ENCODE results near the gene BMERB1. TPM values are rescaled to one million over a fixed set of nuclear protein-coding genes. Genes with fewer than 3 reads are reported as not detected.

Gene BMERB1
- total and polyA plus RNA-seq, 9 of the 15 experiments (the other 6 are each of a cell fraction or from before 2014, with no cell fraction given), result 0.29 to 2.9 (median 0.94) TPM

DNA sequence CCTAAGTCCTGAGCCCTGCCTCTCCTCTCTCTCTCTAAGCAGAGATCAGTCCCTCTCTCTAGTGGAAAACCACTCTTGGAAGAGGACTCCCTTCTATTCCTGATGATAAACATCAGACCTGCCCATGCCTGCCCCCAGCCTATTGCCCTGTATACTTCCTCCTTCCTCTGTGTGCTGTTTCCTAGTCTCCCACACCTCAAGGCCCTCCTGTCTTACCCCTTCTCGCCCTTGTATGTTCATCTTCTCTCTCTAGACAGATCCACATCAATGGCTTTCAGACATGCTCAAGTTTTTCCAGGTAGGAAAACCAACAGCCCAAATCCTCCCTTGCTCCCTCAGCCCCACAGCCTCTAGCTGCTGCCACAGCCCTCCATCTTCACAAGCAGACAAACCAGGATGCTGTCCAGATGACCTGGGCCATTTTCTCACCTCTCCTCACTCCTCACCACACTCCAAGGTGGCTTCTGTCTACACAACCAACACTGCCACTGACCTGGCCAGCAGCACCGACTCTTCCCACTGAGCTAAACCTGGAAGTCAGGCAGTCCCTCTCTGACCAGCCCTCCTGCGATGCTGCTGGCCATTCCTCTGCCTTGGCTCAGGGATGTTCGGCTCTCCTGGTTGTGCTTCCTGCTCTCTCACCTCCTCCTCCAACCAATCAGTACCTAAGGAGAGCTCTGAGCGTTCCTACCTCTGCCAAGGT, 172.3 kb downstream of the BMERB1 start:
- FAIRE-seq (no peak), DNase-seq (ENCODE audit: extremely low read depth in 1 of 4, low spot score in 3 of 4) (no peak), ATAC-seq (no peak; the same call in 2 of the 3 replicates)
- Histone ChIP-seq H4K20me1 (replicated peaks; ENCODE audit: control insufficient read depth, insufficient read depth, low read length) (no peaks in the 10 kb centered on the region), H2AFZ (ENCODE audit: low read depth, low read length) (no peak overlapping the region), H3K27me3 (ENCODE audit: control insufficient read depth in 2 of 2, insufficient read depth in 2 of 2, low read length in 2 of 2) (no peaks in the 10 kb centered on the region), H3K79me2 (ENCODE audit: control insufficient read depth, insufficient read depth, low read length) (no peaks in the 10 kb centered on the region), H3K36me3 (ENCODE audit: control insufficient read depth, insufficient read depth, low read length) (peaks cover 65% of the 10 kb centered on the region), H3K4me2 (ENCODE audit: insufficient read depth, low read length) (no peak overlapping the region), H3K27ac (ENCODE audit: extremely low read depth, low read depth, low read length) (no peak overlapping the region), H3K4me1 (replicated peaks in 1 of 2; ENCODE audit: control insufficient read depth in 2 of 2, insufficient read depth in 2 of 2, low read length in 2 of 2) (no peaks in the 10 kb centered on the region; a peak in 3 of 5 replicates), H3K9me1 (ENCODE audit: control insufficient read depth, insufficient read depth, low read length) (peaks cover 7% of the 10 kb centered on the region), H3K4me3 (no peak overlapping the region), H3K9ac (ENCODE audit: insufficient read depth in 1 of 2, low read depth in 2 of 2, low read length in 2 of 2) (peak overlapping the region in 1 of 2 experiments; percentile 46; a peak in 2 of 4 replicates), H3K9me3 (replicated peaks; ENCODE audit: control insufficient read depth, insufficient read depth, low read depth, low read length) (no peaks in the 10 kb centered on the region)
- 57% methylated on average over 5 of the region's 5 CpGs for WGBS (ENCODE audit: insufficient coverage, low coverage, missing lambda C conversion rate)
- intact Hi-C loops (cut with micrococcal nuclease), result no loop called here
- POLR2A ChIA-PET, result interaction anchor here (0.6 kb wide), 2 partner anchors 16 to 43 kb away, joined by 4 read pairs; no protein-coding TSS in a partner anchor
- BruUV-seq (replicated peaks), result no TSS peak
- TF ChIP-seq ZFX (CRISPR knock-in tag; IDR thresholded peaks at IDR 0.05), result no peak
- no peak for TF ChIP-seq ZNF57 (CRISPR knock-in tag; IDR thresholded peaks at IDR 0.05)
- TF ChIP-seq, protein P1, sequence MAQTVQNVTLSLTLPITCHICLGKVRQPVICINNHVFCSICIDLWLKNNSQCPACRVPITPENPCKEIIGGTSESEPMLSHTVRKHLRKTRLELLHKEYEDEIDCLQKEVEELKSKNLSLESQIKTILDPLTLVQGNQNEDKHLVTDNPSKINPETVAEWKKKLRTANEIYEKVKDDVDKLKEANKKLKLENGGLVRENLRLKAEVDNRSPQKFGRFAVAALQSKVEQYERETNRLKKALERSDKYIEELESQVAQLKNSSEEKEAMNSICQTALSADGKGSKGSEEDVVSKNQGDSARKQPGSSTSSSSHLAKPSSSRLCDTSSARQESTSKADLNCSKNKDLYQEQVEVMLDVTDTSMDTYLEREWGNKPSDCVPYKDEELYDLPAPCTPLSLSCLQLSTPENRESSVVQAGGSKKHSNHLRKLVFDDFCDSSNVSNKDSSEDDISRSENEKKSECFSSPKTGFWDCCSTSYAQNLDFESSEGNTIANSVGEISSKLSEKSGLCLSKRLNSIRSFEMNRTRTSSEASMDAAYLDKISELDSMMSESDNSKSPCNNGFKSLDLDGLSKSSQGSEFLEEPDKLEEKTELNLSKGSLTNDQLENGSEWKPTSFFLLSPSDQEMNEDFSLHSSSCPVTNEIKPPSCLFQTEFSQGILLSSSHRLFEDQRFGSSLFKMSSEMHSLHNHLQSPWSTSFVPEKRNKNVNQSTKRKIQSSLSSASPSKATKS (CRISPR knock-in tag; IDR thresholded peaks at IDR 0.05), result no peak
- no peak for TF ChIP-seq ZBED1 (IDR thresholded peaks at IDR 0.05)
- no peak for TF ChIP-seq XRCC3 (IDR thresholded peaks at IDR 0.05)
- no peak for TF ChIP-seq TBP (optimal IDR thresholded peaks at IDR 0.05; ENCODE audit: low read depth, low read length)
- TF ChIP-seq SMARCE1 (IDR thresholded peaks at IDR 0.05), result no peak
- no peak for TF ChIP-seq ZNF184 (CRISPR knock-in tag; IDR thresholded peaks at IDR 0.05)
- no peak for TF ChIP-seq TSC22D4 (tag; IDR thresholded peaks at IDR 0.05)
- TF ChIP-seq NFIC (IDR thresholded peaks at IDR 0.05), result no peak
- TF ChIP-seq HNRNPL (IDR thresholded peaks at IDR 0.05; ENCODE audit: low read depth, low read length), result no peak
- TF ChIP-seq, protein P2, sequence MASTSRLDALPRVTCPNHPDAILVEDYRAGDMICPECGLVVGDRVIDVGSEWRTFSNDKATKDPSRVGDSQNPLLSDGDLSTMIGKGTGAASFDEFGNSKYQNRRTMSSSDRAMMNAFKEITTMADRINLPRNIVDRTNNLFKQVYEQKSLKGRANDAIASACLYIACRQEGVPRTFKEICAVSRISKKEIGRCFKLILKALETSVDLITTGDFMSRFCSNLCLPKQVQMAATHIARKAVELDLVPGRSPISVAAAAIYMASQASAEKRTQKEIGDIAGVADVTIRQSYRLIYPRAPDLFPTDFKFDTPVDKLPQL (IDR thresholded peaks at IDR 0.05; ENCODE audit: extremely low read depth, insufficient read length), result no peak
- TF ChIP-seq ADNP (tag; IDR thresholded peaks at IDR 0.05), result no peak
- no peak for TF ChIP-seq CTBP1 (IDR thresholded peaks at IDR 0.05; ENCODE audit: borderline replicate concordance)
- no peak for TF ChIP-seq ZNF174 (CRISPR knock-in tag; IDR thresholded peaks at IDR 0.05)
- no peak for TF ChIP-seq BRF1 (IDR thresholded peaks at IDR 0.05; ENCODE audit: borderline replicate concordance, extremely low read depth, insufficient read length)
- TF ChIP-seq EP400 (IDR thresholded peaks at IDR 0.05), result no peak
- no peak for TF ChIP-seq ZNF121 (CRISPR knock-in tag; conservative IDR thresholded peaks at IDR 0.05)
- in situ Hi-C loops (cut with MboI), result no loop called here
- CTCF ChIA-PET (ENCODE audit: low intra/inter-chr PET ratio), result no interaction called here

All from K562 (cell line).